Embryonic facial prominence (tissue), 1 donor: ENCODE data around the gene ZSWIM6.

Experiments used
- DNase-seq: peaks from one replicate; pipeline ENCODE4 v3.0.0-alpha.2; 2016; ENCODE audit errors: extremely low spot score

Gene ZSWIM6

GRCh38 chr5:61331407-61332357, at the start of gene ZSWIM6:
ZSWIM6 (plus strand) TSS chr5:61332258; CDS start chr5:61332273, 15 bp downstream.
- peak; percentile 99 for DNase-seq

- DNase-seq: no peak
Measured at GRCh38 chr5:61283471-61283870, 48.6 kb upstream of the ZSWIM6 start.

- no peak for DNase-seq
Measured at GRCh38 chr5:61285531-61285930, 46.5 kb upstream of the ZSWIM6 start.

GRCh38 chr5:61286446-61287132, 45.5 kb upstream of the ZSWIM6 start:
- DNase-seq: no peak

- DNase-seq: no peak
Measured at GRCh38 chr5:61287474-61287873, 44.6 kb upstream of the ZSWIM6 start.

GRCh38 chr5:61289241-61289640, 42.8 kb upstream of the ZSWIM6 start:
- DNase-seq: no peak

- DNase-seq: no peak
Measured at GRCh38 chr5:61289669-61290306, 42.3 kb upstream of the ZSWIM6 start.

- no peak for DNase-seq
Measured at GRCh38 chr5:61290791-61291210, 41.3 kb upstream of the ZSWIM6 start.

- no peak for DNase-seq
Measured at GRCh38 chr5:61292062-61292657, 39.9 kb upstream of the ZSWIM6 start.

- no peak for DNase-seq
Measured at GRCh38 chr5:61293071-61293470, 39.0 kb upstream of the ZSWIM6 start.

GRCh38 chr5:61293873-61294272, 38.2 kb upstream of the ZSWIM6 start:
- DNase-seq: no peak

GRCh38 chr5:61295365-61295764, 36.7 kb upstream of the ZSWIM6 start:
- no peak for DNase-seq

GRCh38 chr5:61298066-61298465, 34.0 kb upstream of the ZSWIM6 start:
- DNase-seq: no peak

- DNase-seq: no peak
Measured at GRCh38 chr5:61298580-61298979, 33.5 kb upstream of the ZSWIM6 start.

- no peak for DNase-seq
Measured at GRCh38 chr5:61299261-61299681, 32.8 kb upstream of the ZSWIM6 start.

- no peak for DNase-seq
Measured at GRCh38 chr5:61301341-61302199, 30.5 kb upstream of the ZSWIM6 start.

GRCh38 chr5:61302200-61302563, 29.9 kb upstream of the ZSWIM6 start:
- DNase-seq: no peak

- no peak for DNase-seq
Measured at GRCh38 chr5:61303346-61303745, 28.7 kb upstream of the ZSWIM6 start.

GRCh38 chr5:61304590-61305381, 27.3 kb upstream of the ZSWIM6 start:
- no peak for DNase-seq

GRCh38 chr5:61306531-61307131, 25.4 kb upstream of the ZSWIM6 start:
- DNase-seq: no peak
